Measurements from ENCODE around the gene UNK. TPM values are rescaled to one million over a fixed set of nuclear protein-coding genes. Genes with fewer than 3 reads are reported as not detected.
"Not testable (repeated sequence)": the region's sequence is repeated elsewhere in the genome, so short reads cannot be mapped to it uniquely, and the experiment has no call there.

The UNK gene
- total RNA-seq, 1 experiment from 2014 or later, result 16.0 TPM

DNA sequence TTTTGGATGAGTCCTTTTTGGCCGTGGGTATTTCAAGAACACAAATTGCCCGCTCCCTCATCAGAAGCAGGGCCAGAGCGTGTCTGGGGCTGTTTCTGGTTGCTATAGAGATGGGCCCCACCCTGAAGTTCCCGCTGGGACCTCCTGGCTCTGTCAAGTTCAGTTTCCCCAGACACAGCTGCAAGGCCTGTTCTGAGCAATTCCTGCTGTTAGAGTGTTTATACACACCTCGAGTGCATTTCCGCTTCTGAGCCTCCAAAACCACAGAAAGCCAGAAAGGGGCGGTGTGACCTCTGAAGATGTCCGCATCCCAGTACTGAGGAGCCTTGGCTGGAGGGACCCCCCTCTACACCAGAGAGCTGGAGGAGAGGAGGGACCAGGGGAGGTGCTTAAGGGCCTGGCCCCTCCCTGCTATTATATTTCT is 79.9 kb downstream of the UNK start:
- ChIA-PET POLR2A (interaction anchor here (1.2 kb wide), 1 partner anchor 10 kb away, joined by 3 read pairs; the partner anchor contains the start of gene WBP2), CTCF (interaction anchor here (0.6 to 0.9 kb wide), 2 partner anchors 18 to 452 kb away, joined by 3 to 7 read pairs; no protein-coding TSS in a partner anchor)
- Mint-ChIP-seq H3K27me3 (ENCODE audit: insufficient read depth, unreplicated experiment) (no peaks in the 10 kb centered on the region), H3K27ac (ENCODE audit: low read depth, unreplicated experiment) (no peak overlapping the region), H3K4me1 (ENCODE audit: insufficient read depth, unreplicated experiment) (peaks cover 8% of the 10 kb centered on the region), H3K9me3 (ENCODE audit: unreplicated experiment) (no peaks in the 10 kb centered on the region), H3K36me3 (ENCODE audit: insufficient read depth, unreplicated experiment) (peaks cover 2% of the 10 kb centered on the region), H3K4me3 (ENCODE audit: unreplicated experiment) (no peak overlapping the region)
- BruUV-seq (replicated peaks), result no TSS peak
- DNase-seq (ENCODE audit: unreplicated experiment), result no peak
- intact Hi-C loops (cut with micrococcal nuclease), result no loop called here
- TF ChIP-seq, protein P1, sequence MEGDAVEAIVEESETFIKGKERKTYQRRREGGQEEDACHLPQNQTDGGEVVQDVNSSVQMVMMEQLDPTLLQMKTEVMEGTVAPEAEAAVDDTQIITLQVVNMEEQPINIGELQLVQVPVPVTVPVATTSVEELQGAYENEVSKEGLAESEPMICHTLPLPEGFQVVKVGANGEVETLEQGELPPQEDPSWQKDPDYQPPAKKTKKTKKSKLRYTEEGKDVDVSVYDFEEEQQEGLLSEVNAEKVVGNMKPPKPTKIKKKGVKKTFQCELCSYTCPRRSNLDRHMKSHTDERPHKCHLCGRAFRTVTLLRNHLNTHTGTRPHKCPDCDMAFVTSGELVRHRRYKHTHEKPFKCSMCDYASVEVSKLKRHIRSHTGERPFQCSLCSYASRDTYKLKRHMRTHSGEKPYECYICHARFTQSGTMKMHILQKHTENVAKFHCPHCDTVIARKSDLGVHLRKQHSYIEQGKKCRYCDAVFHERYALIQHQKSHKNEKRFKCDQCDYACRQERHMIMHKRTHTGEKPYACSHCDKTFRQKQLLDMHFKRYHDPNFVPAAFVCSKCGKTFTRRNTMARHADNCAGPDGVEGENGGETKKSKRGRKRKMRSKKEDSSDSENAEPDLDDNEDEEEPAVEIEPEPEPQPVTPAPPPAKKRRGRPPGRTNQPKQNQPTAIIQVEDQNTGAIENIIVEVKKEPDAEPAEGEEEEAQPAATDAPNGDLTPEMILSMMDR (IDR thresholded peaks at IDR 0.05; ENCODE audit: unreplicated experiment), result no peak

DNA sequence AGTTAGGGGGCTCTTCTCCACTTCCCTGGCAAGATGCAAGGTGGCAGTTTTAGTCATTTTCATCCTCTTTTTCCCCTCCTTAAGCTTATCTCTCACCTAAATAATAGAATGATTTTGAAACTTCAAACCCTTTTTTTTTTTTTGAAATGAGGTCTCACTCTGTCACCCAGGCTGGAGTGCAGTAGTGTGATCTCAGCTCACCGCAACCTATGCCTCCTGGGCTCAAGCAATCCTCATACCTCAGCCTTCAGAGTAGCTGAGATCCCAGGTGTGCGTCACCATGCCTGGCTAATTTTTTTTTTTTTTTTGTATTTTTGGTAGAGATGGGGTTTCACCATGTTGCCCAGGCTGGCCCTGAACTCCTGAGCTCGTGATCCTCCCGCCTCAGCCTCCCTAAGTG is 80.3 kb downstream of the UNK start:
- H3K36me3 Mint-ChIP-seq (ENCODE audit: insufficient read depth, unreplicated experiment); intact Hi-C loops (cut with micrococcal nuclease); H3K4me3 Mint-ChIP-seq (ENCODE audit: unreplicated experiment); H3K27ac Mint-ChIP-seq (ENCODE audit: low read depth, unreplicated experiment); BruUV-seq (replicated peaks); DNase-seq (ENCODE audit: unreplicated experiment); H3K27me3 Mint-ChIP-seq (ENCODE audit: insufficient read depth, unreplicated experiment); H3K9me3 Mint-ChIP-seq (ENCODE audit: unreplicated experiment): not testable (repeated sequence)
- POLR2A ChIA-PET, result interaction anchor here (1.2 kb wide), 1 partner anchor 10 kb away, joined by 3 read pairs; the partner anchor contains the start of gene WBP2
- H3K4me1 Mint-ChIP-seq (ENCODE audit: insufficient read depth, unreplicated experiment), result peaks cover 12% of the 10 kb centered on the region
- CTCF ChIA-PET, result interaction anchor here (0.6 to 0.9 kb wide), 2 partner anchors 19 to 452 kb away, joined by 3 to 7 read pairs; no protein-coding TSS in a partner anchor

DNA sequence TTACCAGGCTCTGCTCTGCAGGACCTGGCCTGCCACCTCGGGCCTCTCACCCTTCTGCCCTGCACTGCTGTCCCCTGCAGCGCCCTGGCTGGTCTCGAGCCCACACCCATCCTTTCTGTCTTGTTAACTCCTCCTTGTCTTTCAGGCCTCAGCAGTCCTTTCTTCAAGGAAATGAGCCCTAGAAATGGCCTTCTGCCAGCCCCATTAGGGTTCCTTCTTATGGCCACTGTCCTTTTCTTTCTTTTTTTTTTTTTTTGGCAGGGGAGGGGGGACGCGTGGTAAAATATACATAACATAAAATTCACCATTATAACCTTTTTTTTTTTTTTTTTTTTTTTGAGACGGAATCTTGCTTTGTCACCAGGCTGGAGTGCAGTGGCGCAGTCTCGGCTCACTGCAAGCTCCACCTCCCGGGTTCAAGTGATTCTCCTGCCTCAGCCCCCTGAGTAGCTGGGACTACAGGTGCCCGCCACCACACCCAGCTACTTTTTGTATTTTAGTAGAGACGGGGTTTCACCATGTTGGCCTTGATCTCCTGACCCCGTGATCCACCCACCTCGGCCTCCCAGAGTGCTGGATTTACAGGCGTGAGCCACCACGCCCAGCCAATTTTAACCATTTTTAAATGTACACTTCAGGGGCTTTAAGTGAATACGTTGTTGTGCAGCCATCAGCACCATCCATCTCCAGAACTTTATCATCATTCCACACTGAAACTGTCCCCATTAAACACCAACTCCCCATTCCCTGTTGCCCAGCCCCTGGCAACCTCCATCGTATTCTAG is 81.0 kb downstream of the UNK start:
- CTCF ChIA-PET, result interaction anchor here (0.6 to 0.9 kb wide), 2 partner anchors 19 to 20 kb away, joined by 3 read pairs; no protein-coding TSS in a partner anchor
- H3K4me1 Mint-ChIP-seq (ENCODE audit: insufficient read depth, unreplicated experiment), result peaks cover 16% of the 10 kb centered on the region
- H3K36me3 Mint-ChIP-seq (ENCODE audit: insufficient read depth, unreplicated experiment); H3K9me3 Mint-ChIP-seq (ENCODE audit: unreplicated experiment); DNase-seq (ENCODE audit: unreplicated experiment); H3K27ac Mint-ChIP-seq (ENCODE audit: low read depth, unreplicated experiment); BruUV-seq (replicated peaks); H3K4me3 Mint-ChIP-seq (ENCODE audit: unreplicated experiment); intact Hi-C loops (cut with micrococcal nuclease); H3K27me3 Mint-ChIP-seq (ENCODE audit: insufficient read depth, unreplicated experiment): not testable (repeated sequence)
- POLR2A ChIA-PET, result interaction anchor here (1.2 kb wide), 1 partner anchor 11 kb away, joined by 3 read pairs; the partner anchor contains the start of gene WBP2

DNA sequence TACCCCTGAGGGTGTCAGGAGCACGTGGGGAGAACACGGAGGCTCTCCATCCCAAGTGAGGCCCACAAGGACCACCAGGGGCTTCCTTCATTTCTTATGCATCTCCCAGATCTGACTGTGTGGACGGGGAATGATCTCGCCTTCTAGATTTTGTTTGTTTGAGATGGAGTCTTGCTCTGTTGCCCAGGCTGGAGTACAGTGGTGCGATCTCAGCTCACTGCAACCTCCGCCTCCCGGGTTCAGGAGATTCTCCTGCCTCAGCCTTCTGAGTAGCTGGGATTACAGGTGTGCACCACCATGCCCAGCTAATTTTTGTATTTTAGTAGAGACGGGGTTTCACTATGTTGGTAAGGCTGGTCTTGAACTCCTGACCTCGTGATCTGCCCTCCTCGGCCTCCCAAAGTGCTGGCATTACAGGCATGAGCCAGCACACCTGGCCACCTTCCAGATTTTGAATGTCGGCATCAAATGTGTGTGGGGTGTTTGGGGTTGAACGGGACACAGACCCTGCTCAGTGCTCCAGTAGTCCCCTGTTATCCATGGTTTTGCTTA is 84.2 kb downstream of the UNK start:
- H3K4me3 Mint-ChIP-seq (ENCODE audit: unreplicated experiment); H3K9me3 Mint-ChIP-seq (ENCODE audit: unreplicated experiment); intact Hi-C loops (cut with micrococcal nuclease); BruUV-seq (replicated peaks); H3K27me3 Mint-ChIP-seq (ENCODE audit: insufficient read depth, unreplicated experiment); CTCF ChIA-PET; DNase-seq (ENCODE audit: unreplicated experiment): not testable (repeated sequence)
- peaks cover 13% of the 10 kb centered on the region for H3K36me3 Mint-ChIP-seq (ENCODE audit: insufficient read depth, unreplicated experiment)
- peaks cover 20% of the 10 kb centered on the region for H3K4me1 Mint-ChIP-seq (ENCODE audit: insufficient read depth, unreplicated experiment)
- peak overlapping the region; percentile 81 for H3K27ac Mint-ChIP-seq (ENCODE audit: low read depth, unreplicated experiment)
- POLR2A ChIA-PET, result interaction anchor here (0.5 to 4.6 kb wide), 6 partner anchors 8 to 629 kb away, joined by 3 to 30 read pairs (median 4); partner anchors contain the start of gene WBP2

DNA sequence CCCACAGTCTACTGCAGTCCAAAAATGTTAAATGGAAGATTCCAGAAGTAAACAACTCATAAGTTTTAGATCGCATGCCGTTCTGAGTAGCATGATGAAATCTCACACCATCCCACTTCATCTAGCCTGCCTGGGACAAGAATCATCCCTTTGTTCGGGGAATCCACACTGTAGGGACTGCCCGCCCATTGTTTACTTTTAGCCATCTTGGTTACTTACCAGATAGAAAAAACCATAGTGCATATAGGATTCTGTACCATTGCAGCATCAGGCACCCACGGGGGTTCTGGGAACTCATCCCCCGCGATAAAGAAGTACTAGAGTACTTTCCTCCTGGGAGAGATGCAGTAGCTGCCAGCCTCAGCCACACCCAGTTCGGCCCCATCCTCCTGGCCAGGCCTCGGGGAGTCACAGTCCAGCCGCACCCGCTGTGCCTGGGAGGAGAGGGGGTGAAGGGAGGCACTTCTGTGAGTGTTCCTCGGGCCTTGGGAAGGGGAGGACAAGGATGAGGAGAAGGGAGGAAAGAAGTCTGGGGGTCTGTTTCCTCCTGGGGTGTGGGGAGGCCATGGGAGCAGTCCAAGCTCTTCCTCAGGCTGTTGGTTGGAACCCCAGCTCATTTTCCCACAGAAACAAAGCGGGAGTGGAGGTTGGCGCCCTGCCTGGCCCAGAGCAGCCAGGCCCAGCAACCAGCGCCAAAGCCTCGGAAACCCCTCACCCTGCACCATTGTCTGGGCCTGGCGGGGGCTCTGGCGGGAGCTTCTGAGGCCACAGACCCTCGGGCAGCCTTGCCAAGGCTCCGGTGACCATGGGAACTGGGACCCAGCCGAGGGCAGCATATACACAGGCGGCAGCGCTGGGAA is 84.9 kb downstream of the UNK start:
- ChIA-PET POLR2A (interaction anchor here (0.5 to 4.6 kb wide), 4 partner anchors 10 to 86 kb away, joined by 3 to 30 read pairs (median 4); partner anchors contain the start of gene WBP2), CTCF (interaction anchor here (1.0 kb wide), 1 partner anchor 8 kb away, joined by 7 read pairs; no protein-coding TSS in a partner anchor)
- peak overlapping the region; percentile 35 for H3K4me3 Mint-ChIP-seq (ENCODE audit: unreplicated experiment)
- TF ChIP-seq, protein P1 (IDR thresholded peaks at IDR 0.05; ENCODE audit: unreplicated experiment), result no peak
- intact Hi-C loops (cut with micrococcal nuclease), result no loop called here
- peak overlapping the region; percentile 81 for H3K27ac Mint-ChIP-seq (ENCODE audit: low read depth, unreplicated experiment)
- H3K36me3 Mint-ChIP-seq (ENCODE audit: insufficient read depth, unreplicated experiment), result peaks cover 17% of the 10 kb centered on the region
- DNase-seq (ENCODE audit: unreplicated experiment), result peak; percentile 70
- BruUV-seq (replicated peaks), result no TSS peak
- no peaks in the 10 kb centered on the region for H3K27me3 Mint-ChIP-seq (ENCODE audit: insufficient read depth, unreplicated experiment)
- H3K9me3 Mint-ChIP-seq (ENCODE audit: unreplicated experiment), result no peaks in the 10 kb centered on the region
- peaks cover 20% of the 10 kb centered on the region for H3K4me1 Mint-ChIP-seq (ENCODE audit: insufficient read depth, unreplicated experiment)

DNA sequence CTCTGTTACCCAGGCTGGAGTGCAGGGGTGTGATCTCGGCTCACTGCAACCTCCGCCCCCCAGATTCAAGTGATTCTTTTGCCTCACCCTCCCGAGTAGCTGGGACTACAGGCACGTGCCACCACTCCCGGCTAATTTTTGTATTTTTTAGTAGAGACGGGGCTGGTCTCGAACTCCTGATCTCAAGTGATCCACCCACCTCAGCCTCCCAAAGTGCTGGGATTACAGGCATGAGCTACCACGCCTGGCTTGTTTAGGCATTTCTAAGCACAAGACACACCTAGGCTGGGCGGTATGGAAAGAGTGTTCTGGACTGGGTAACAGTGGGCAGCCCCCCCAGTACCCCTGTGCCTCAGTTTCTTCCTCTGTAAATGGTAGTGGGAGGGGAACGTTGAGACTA is 85.6 kb downstream of the UNK start:
- H3K27me3 Mint-ChIP-seq (ENCODE audit: insufficient read depth, unreplicated experiment); H3K9me3 Mint-ChIP-seq (ENCODE audit: unreplicated experiment); intact Hi-C loops (cut with micrococcal nuclease); DNase-seq (ENCODE audit: unreplicated experiment); H3K4me3 Mint-ChIP-seq (ENCODE audit: unreplicated experiment); BruUV-seq (replicated peaks): not testable (repeated sequence)
- H3K36me3 Mint-ChIP-seq (ENCODE audit: insufficient read depth, unreplicated experiment), result peaks cover 18% of the 10 kb centered on the region
- POLR2A ChIA-PET, result interaction anchor here (1.0 to 4.6 kb wide), 3 partner anchors 10 to 86 kb away, joined by 3 to 30 read pairs (median 4); partner anchors contain the start of gene WBP2
- CTCF ChIA-PET, result interaction anchor here (0.6 to 1.0 kb wide), 2 partner anchors 9 to 40 kb away, joined by 4 to 7 read pairs; no protein-coding TSS in a partner anchor
- peaks cover 20% of the 10 kb centered on the region for H3K4me1 Mint-ChIP-seq (ENCODE audit: insufficient read depth, unreplicated experiment)
- H3K27ac Mint-ChIP-seq (ENCODE audit: low read depth, unreplicated experiment), result peak overlapping the region; percentile 81
